Activated CD4-positive, alpha-beta T cell treated with anti-CD3 and anti-CD28 coated beads, Interleukin-2, Interleukin-4, amounts not matched to agents 100 ng/mL and 50 ng/mL, durations not matched to agents 16 hours and 8 hours (primary cell): Measurements from ENCODE around the gene SLC35E4.
"Not testable (repeated sequence)": the region's sequence is repeated elsewhere in the genome, so short reads cannot be mapped to it uniquely, and the experiment has no call there.

Experiments used
- DNase-seq: peaks from one replicate; pipeline ENCODE4 v3.0.0-alpha.2; 2020; ENCODE audit warnings: low spot score

Gene SLC35E4

GRCh38 chr22:30611197-30611596 is 24.4 kb upstream of the SLC35E4 start:
- no peak for DNase-seq

GRCh38 chr22:30612789-30613188 is 22.8 kb upstream of the SLC35E4 start:
- DNase-seq: no peak

GRCh38 chr22:30614268-30614667 is 21.3 kb upstream of the SLC35E4 start:
- no peak for DNase-seq

GRCh38 chr22:30614879-30615278 is 20.7 kb upstream of the SLC35E4 start:
- DNase-seq: no peak

- no peak for DNase-seq
These were observed 20.0 kb upstream of the SLC35E4 start for GRCh38 chr22:30615543-30615954.

- DNase-seq: no peak
These were observed 17.8 kb upstream of the SLC35E4 start for GRCh38 chr22:30617819-30618218.

- DNase-seq: not testable (repeated sequence)
These were observed 15.7 kb upstream of the SLC35E4 start for GRCh38 chr22:30619909-30620308.

- DNase-seq: no peak
These were observed 9.2 kb upstream of the SLC35E4 start for GRCh38 chr22:30626413-30626812.

GRCh38 chr22:30627471-30627870 is 8.1 kb upstream of the SLC35E4 start:
- no peak for DNase-seq

- no peak for DNase-seq
These were observed 7.1 kb upstream of the SLC35E4 start for GRCh38 chr22:30628491-30628890.

- DNase-seq: not testable (repeated sequence)
These were observed 4.1 kb upstream of the SLC35E4 start for GRCh38 chr22:30631469-30631868.

- peak; percentile 93 for DNase-seq
These were observed 929 bp upstream of the SLC35E4 start for GRCh38 chr22:30634471-30635233.

GRCh38 chr22:30636226-30637077 is 871 bp downstream of the SLC35E4 start:
- no peak for DNase-seq

- DNase-seq: no peak
These were observed 2.1 kb downstream of the SLC35E4 start for GRCh38 chr22:30637701-30638114.

- no peak for DNase-seq
These were observed 4.8 kb downstream of the SLC35E4 start for GRCh38 chr22:30640361-30640760.

- no peak for DNase-seq
These were observed 5.4 kb downstream of the SLC35E4 start for GRCh38 chr22:30640839-30641430.

GRCh38 chr22:30643055-30643875 is 7.7 kb downstream of the SLC35E4 start:
- DNase-seq: no peak

- DNase-seq: no peak
These were observed 11.1 kb downstream of the SLC35E4 start for GRCh38 chr22:30646518-30647160.

GRCh38 chr22:30647536-30647935 is 12.0 kb downstream of the SLC35E4 start:
- no peak for DNase-seq

- no peak for DNase-seq
These were observed 13.2 kb downstream of the SLC35E4 start for GRCh38 chr22:30648825-30649224.

- DNase-seq: peak; percentile 86
These were observed 13.9 kb downstream of the SLC35E4 start for GRCh38 chr22:30649430-30650007.
